Measurements from ENCODE around the gene LONP2. TPM values are rescaled to one million over a fixed set of nuclear protein-coding genes. Genes with fewer than 3 reads are reported as not detected.
"Not testable (repeated sequence)": the region's sequence is repeated elsewhere in the genome, so short reads cannot be mapped to it uniquely, and the experiment has no call there.

LONP2 gene
- total and polyA plus RNA-seq, 4 donors, result 30.0 to 304 (median 52.8) TPM

DNA sequence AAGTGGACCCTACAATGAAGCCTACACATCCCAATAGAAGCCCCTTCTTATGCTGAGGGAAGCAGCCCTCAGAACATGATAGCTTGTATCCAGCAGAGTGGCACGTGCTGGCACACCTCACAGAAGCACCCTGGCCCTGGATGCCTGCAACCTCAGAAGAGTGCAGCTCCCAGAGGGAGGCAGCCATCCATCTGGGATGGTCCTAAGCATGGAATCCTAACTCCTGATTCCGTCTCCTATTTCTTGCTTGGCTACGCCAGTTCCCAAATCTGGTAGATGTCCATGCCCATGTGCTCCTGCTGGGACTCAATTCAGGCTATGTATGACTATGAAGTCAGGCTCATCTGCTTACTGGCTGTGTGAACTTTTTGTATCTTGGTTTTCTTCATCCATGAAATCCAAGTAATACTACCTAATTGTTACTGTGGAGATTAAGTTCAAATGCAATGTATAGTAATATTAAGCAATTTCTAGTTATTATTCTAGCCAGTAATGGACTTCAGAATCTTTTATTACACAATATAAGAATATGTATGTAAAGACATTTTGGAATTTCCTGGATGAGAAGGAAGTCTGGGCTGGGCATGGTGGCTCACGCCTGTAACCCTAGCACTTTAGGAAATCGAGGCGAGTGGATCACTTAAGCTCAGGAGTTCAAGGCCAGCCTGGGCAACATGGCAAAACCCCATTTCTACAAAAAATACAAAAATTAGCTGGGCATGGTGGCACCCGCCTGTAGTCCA is 108.7 kb downstream of the LONP2 start:
- H3K4me1 ChIP-seq (ENCODE audit: control insufficient read depth in 4 of 4, insufficient read depth in 4 of 4, low read length in 3 of 4), result no peaks in the 10 kb centered on the region
- no peak for TF ChIP-seq FOXA2 (IDR thresholded peaks at IDR 0.05)
- TF ChIP-seq RAD21 (IDR thresholded peaks at IDR 0.05), result no peak
- no peak for TF ChIP-seq GABPA (IDR thresholded peaks at IDR 0.05 in 1 of 2, conservative IDR thresholded peaks at IDR 0.05 in 1 of 2)
- no peak for TF ChIP-seq NR2F2 (IDR thresholded peaks at IDR 0.05)
- no peak for TF ChIP-seq RXRA (IDR thresholded peaks at IDR 0.05)
- no peak for TF ChIP-seq SP1 (IDR thresholded peaks at IDR 0.05)
- no peak for TF ChIP-seq TAF1 (conservative IDR thresholded peaks at IDR 0.05)
- TF ChIP-seq REST (IDR thresholded peaks at IDR 0.05), result no peak
- TF ChIP-seq CTCF (IDR thresholded peaks at IDR 0.05; ENCODE audit: low read depth, low read length, missing input control), result no peak
- 76% methylated on average over 7 of the region's 7 CpGs for WGBS
- no peaks in the 10 kb centered on the region for H3K9me3 ChIP-seq (ENCODE audit: control insufficient read depth in 4 of 4, low read length in 3 of 4)
- no peak overlapping the region for H3K4me3 ChIP-seq (ENCODE audit: low read depth in 1 of 3, low read length in 3 of 3)
- H3K9ac ChIP-seq (ENCODE audit: low read depth in 1 of 2, low read length in 2 of 2), result no peak overlapping the region
- peaks cover 14 to 59% (median 48%) of the 10 kb centered on the region in 4 donors for H3K36me3 ChIP-seq (ENCODE audit: control insufficient read depth in 4 of 4, insufficient read depth in 3 of 4, low read depth in 1 of 4, low read length in 3 of 4)
- no peak for DNase-seq (ENCODE audit: low spot score)
- H3K27ac ChIP-seq (ENCODE audit: low read depth in 1 of 2, low read length in 2 of 2), result no peak overlapping the region
- H3K27me3 ChIP-seq (ENCODE audit: control insufficient read depth in 4 of 4, insufficient read depth in 4 of 4, low read length in 3 of 4), result no peaks in the 10 kb centered on the region

DNA sequence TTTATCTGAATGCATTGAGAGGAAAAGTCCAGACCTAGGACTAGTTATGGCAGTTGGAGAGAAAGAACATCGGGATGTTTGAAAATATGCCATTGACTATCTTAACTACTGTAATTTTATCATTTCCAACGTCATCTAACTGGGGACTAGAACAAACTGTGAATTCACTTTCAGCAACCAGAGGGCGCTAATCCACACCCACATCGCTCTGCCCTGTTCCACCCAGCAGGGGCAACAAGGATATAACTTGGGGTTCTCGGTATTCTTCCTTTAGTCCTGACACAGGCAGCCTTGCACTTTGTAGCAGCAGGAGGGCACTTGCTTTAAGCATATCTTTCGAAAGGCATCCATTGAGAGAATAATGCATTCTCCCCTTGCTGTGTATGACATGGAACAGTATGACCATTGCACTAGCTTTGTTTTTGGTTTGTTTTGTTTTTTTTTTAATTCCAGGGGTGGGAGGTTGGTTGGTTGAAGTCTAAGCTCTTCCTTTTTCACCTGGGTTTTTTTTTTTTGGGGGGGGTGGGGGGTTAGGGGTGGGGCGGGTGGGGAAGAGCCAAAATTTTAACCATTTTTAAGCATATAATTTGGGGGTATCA is 109.6 kb downstream of the LONP2 start:
- 44% methylated on average over 7 of the region's 7 CpGs for WGBS
- peaks cover 11 to 52% (median 46%) of the 10 kb centered on the region in 4 donors for H3K36me3 ChIP-seq (ENCODE audit: control insufficient read depth in 4 of 4, insufficient read depth in 3 of 4, low read depth in 1 of 4, low read length in 3 of 4)
- H3K9ac ChIP-seq (ENCODE audit: low read depth in 1 of 2, low read length in 2 of 2), result no peak overlapping the region

DNA sequence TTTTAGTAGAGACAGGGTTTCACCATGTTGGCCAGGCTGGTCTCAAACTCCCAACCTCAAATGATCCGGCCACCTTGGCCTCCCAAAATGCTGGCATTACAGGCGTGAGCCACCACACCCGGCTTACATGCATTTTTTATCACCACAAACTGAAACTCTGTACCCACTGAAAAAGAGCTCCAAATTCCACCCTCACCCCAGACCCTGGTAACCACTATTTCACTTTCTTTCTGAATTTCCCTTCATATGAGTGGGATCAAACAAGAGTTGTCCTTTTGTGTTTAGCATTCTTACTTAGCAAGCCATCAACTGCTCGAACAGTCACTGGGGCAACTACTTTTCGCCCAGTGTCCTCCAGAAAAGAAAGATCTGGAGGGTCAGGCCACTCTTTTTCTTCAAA is 110.3 kb downstream of the LONP2 start:
- H3K36me3 ChIP-seq (ENCODE audit: control insufficient read depth in 4 of 4, insufficient read depth in 3 of 4, low read depth in 1 of 4, low read length in 3 of 4), result peaks cover 10 to 46% (median 42%) of the 10 kb centered on the region in 4 donors
- H3K4me1 ChIP-seq (ENCODE audit: control insufficient read depth in 4 of 4, insufficient read depth in 4 of 4, low read length in 3 of 4); H3K4me3 ChIP-seq (ENCODE audit: low read depth in 1 of 3, low read length in 3 of 3); H3K9me3 ChIP-seq (ENCODE audit: control insufficient read depth in 4 of 4, low read length in 3 of 4); DNase-seq (ENCODE audit: low spot score); H3K9ac ChIP-seq (ENCODE audit: low read depth in 1 of 2, low read length in 2 of 2); H3K27me3 ChIP-seq (ENCODE audit: control insufficient read depth in 4 of 4, insufficient read depth in 4 of 4, low read length in 3 of 4); H3K27ac ChIP-seq (ENCODE audit: low read depth in 1 of 2, low read length in 2 of 2): not testable (repeated sequence)
- 97% methylated on average over 5 of the region's 5 CpGs for WGBS

More for the DNA sequence above, 109.6 kb downstream of the LONP2 start:
- no peak overlapping the region for H3K27ac ChIP-seq (ENCODE audit: low read depth in 1 of 2, low read length in 2 of 2)
- H3K4me1 ChIP-seq (ENCODE audit: control insufficient read depth in 4 of 4, insufficient read depth in 4 of 4, low read length in 3 of 4), result no peaks in the 10 kb centered on the region
- no peaks in the 10 kb centered on the region for H3K27me3 ChIP-seq (ENCODE audit: control insufficient read depth in 4 of 4, insufficient read depth in 4 of 4, low read length in 3 of 4)
- H3K4me3 ChIP-seq (ENCODE audit: low read depth in 1 of 3, low read length in 3 of 3), result no peak overlapping the region
- peak; percentile 60 for DNase-seq (ENCODE audit: low spot score)
- TF ChIP-seq CTCF (IDR thresholded peaks at IDR 0.05; ENCODE audit: low read depth, low read length, missing input control) (peak; percentile 84), RAD21 (IDR thresholded peaks at IDR 0.05) (peak; percentile 90 to 94), YY1 (IDR thresholded peaks at IDR 0.05) (no peak)
- no peaks in the 10 kb centered on the region for H3K9me3 ChIP-seq (ENCODE audit: control insufficient read depth in 4 of 4, low read length in 3 of 4)
